GM18498 (cell line): ENCODE measurements around the gene ITIH6.
"Not testable (repeated sequence)": the region's sequence is repeated elsewhere in the genome, so short reads cannot be mapped to it uniquely, and the experiment has no call there.

ENCODE experiments used
- ATAC-seq: cut with Tn5 transposase; IDR thresholded peaks from one replicate; pipeline ENCODE4 v1.9.1; 2021; ENCODE audit warnings: mild to moderate bottlenecking, moderate library complexity; ENCODE audit not compliant: unreplicated experiment

The ITIH6 gene

DNA sequence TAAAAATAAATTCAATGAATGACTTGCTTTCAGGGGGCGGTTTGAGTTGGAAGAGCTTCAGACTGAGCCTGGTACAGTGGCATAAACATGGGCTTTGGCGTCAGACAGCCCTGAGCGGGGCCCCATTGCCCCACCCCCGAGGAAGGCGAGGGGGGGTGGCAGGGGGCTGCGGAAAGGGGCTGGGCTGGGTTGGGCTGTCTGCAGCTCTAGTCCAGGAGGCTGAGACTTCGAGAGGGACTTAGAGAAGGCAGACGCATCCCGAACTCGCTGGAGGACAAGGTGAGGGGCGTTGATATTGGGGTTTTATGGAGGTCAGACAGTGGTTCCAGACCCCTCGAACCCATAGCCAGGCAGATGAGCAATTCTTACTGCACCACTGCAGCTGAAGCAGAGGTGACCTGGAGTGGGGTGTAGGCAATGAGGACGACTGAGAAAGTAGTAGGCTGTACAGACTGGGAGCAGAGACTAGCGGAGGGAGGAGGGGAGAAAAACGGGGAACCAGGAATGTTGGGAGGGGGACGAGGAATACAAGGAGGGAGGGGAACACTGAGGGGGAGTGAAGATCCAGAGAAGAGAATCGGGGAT, 9.6 kb upstream of the ITIH6 start, which contains the start of gene MAGED2:
Gene MAGED2, plus strand, starts transcription at position 222 of the 585 bp plus-strand sequence. CDS start 1,587 bp downstream, outside the sequence.
- ATAC-seq, result no peak

DNA sequence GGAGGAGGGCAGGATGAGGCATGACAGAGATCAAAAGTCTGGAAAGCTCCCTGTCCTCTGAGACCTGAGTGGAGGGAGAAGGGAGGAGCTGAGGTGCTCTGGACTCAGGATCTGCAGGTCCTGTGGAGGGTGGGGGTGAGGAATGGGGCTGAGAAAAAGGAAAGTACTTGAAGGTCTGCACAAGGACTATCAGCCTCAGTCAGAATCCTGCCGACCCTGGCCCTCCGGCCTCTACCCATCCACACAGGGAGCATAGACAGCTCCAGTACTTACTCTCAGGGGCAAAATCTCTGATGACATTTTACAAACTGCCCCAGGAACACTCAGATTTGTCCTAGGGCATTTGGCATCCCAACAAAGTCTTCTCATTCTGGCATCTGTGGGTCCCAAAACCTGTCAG, 991 bp upstream of the ITIH6 start:
- no peak for ATAC-seq

- no peak for ATAC-seq
Observed at GRCh38 chrX:54794795-54795194, 3.3 kb downstream of the ITIH6 start.

DNA sequence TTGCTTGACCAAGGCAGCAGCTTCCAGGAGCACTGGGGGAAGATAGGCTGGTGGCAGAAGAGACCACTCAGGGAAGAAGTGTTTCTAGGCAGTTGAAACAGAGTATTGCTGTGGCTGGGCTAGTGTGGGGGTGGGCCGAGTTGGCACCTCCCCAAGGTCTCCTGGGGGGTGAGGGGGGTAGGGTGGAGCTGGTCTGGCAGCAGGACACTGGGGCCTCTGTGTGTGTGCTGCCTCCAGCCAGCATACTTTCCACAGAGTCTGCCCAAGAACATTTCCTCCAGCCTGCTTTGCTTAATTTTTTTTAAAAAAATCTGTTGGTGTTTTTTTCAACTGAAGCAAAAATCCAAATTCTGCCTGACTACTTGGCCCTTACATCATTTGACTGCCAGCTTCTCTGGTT, 4.0 kb downstream of the ITIH6 start:
- ATAC-seq, result no peak

- not testable (repeated sequence) for ATAC-seq
Observed at GRCh38 chrX:54789405-54789804, 8.7 kb downstream of the ITIH6 start.

DNA sequence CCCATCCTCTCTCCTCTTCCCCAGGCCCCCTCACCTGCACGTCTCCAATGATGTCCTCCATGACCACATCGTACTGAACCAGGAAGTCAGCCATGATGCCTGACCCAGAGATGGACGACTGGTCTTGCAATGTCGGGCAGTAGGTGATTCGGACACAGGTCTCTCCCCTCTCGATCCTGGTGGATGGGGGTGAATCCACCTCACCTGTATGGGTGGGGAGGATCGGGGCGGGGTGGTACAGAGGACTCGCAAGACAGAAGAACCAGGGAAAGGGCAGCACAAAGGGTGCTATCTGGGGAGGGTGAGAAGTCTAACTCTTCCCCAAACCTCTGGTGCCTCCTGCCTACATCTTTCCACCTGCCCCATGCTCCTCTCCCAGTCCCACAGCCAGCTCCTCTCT, 9.6 kb downstream of the ITIH6 start:
- ATAC-seq, result no peak

- no peak for ATAC-seq
Observed at GRCh38 chrX:54786967-54787366, 11.1 kb downstream of the ITIH6 start.

DNA sequence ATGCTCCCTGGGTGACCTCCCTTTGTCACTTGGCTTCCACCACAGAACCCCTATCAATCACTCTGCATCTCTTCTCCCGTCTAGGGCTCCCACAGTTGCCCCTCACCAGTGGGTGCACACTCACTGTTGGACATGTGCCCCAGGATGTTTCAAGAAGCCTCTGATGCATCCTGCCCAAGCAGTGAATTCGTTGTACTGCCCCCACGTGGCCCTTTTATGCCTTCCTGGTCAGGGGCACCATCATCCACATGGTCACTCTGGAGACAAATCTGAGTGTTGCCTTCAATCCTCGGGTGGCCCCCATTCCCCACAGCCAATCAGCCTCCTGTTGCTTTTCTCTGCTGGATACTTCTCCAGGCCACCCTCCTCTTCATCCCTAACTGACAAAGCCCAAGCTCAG, 12.2 kb downstream of the ITIH6 start:
- ATAC-seq, result no peak

- no peak for ATAC-seq
Observed at GRCh38 chrX:54776987-54777672, 20.9 kb downstream of the ITIH6 start.

DNA sequence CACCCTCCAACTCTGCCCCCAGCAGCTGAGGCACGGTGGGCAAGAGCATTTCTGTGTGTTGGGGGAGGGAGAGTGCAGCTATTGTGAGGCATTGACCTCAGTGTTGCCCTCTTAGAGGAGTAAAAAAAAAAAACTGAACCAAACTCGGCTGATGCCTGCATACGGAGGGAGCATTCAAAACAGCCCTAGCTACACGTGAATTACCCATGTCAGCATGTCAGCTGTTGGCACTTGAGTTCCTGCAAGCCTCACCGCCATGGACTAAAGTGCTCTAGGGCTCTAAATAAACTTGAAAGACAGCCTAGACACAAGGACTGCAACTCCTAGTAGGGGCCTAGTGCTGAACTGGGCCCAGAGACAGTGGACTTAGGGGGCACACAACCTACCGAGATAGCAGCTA, 22.0 kb downstream of the ITIH6 start:
- no peak for ATAC-seq

- ATAC-seq, result not testable (repeated sequence)
Observed at GRCh38 chrX:54774391-54775094, 23.5 kb downstream of the ITIH6 start.

DNA sequence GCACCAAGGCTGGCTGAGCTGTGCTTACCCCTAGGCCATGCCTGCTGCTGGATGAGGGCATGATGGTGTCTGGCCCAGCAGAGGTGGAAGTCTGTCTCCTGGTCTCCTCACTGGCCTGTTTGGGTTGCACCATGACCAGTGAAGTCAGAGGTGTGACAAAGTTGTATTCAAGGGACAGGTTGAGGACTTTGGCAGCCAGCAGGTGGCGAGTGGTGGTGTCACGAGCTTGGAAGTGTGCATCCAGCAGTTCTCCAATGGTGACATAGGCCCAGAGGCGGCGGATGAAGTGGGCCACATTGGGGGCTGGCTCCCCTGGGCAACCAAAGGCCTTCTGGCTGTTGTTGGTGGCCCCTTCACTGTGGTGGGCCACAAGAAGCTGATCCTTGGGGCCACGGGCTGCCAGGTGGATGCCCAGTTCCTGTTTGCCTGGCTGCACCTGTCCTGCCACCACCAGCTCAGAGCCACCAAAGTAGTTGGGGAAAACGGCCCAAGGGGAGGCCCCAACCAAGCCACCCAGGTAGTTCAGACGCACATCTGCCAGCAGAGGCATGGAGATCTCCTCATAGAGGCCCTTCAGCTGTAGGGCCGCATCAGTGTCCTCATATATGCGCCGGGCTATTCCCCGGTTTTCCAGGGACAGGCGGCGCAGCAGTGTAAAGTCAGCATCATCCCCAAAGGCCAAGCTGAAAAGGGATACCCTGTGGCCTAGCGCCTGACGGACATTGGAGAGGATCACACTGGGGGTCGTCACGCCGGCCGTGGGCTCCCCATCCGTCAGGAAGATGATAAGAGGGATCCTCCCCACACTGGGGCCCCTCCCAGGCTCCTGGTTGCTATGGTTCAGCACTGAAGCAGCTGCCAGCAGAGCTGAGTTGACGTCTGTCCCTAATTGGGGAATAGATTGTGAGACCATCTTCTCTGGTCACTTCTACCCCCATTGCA, 39.7 kb downstream of the ITIH6 start:
- ATAC-seq, result no peak

DNA sequence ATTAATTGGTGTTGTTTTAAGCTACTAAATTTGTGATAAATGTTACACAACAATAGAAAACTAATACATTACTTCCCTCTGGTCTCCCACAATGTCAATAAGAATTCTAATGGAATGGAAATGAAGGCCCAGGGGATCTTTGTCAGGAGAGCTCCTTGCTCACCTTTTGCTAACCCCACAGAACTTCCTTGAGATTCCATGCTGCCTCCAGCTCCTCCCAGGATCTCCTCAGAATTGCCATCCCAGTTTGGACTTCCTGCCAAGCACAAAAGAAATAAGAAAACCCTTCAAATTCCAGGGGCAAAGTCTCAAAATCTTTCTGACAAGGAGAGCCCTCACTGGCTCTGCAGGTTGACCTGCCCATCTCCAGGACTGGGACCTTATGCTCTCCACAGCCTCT, 43.2 kb downstream of the ITIH6 start:
- no peak for ATAC-seq

GRCh38 chrX:54748626-54749025, 49.4 kb downstream of the ITIH6 start:
- ATAC-seq, result no peak

GRCh38 chrX:54747733-54748393, 50.2 kb downstream of the ITIH6 start:
- ATAC-seq, result no peak

GRCh38 chrX:54746928-54747327, 51.1 kb downstream of the ITIH6 start:
- no peak for ATAC-seq

- ATAC-seq, result no peak
Observed at GRCh38 chrX:54745676-54746075, 52.4 kb downstream of the ITIH6 start.

DNA sequence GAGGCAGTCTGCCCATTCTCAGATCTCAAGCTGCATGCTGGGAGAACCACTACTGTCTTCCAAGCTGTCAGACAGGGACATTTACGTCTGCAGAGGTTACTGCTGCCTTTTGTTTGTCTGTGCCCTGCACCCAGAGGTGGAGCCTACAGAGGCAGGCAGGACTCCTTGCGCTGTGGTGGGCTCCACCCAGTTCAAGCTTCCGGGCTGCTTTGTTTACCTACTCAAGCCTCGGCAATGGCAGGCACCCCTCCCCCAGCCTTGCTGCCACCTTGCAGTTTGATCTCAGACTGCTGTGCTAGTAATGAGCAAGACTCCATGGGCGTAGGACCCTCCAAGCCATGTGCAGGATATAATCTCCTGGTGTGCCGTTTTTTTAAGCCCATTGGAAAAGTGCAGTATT, 59.5 kb downstream of the ITIH6 start:
- not testable (repeated sequence) for ATAC-seq

- not testable (repeated sequence) for ATAC-seq
Observed at GRCh38 chrX:54736298-54736942, 61.6 kb downstream of the ITIH6 start.

DNA sequence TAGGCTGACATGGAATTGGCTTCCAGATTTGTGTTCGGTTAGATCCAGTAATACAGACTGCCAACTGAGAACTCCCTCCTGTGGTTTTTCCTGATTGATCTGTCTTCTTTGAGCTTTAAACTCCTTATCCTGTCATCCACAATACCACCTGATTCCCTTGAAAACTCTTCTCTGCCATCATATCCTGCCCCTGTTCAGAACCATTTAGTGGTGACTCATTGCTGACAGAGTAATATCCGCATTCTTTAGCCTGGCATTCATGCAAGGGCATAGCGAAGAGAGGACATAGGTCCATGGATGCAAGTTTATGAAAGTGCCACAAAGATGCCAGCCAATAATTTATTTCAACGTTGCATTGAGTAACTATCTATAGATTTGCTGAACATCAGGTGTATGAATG, 76.6 kb downstream of the ITIH6 start:
- ATAC-seq, result no peak
